Measurements from ENCODE around the gene TCHP. TPM values are rescaled to one million over a fixed set of nuclear protein-coding genes. Genes with fewer than 3 reads are reported as not detected.

Gene TCHP
- total RNA-seq, 2 experiments from 2014 or later, result 13.3 to 29.8 TPM

- H3K4me3 ChIP-seq (ENCODE audit: low read depth, low read length, poor library complexity, severe bottlenecking), result no peak overlapping the region
- no peaks in the 10 kb centered on the region for H3K79me2 ChIP-seq (ENCODE audit: insufficient read depth, low read depth, low read length)
- H3K36me3 ChIP-seq (ENCODE audit: insufficient read depth, low read length), result no peaks in the 10 kb centered on the region
- DNase-seq (ENCODE audit: low spot score), result peak; percentile 50
- CTCF ChIA-PET (ENCODE audit: unreplicated experiment), result interaction anchor here (0.8 kb wide), 1 partner anchor 103 kb away, joined by 3 read pairs; no protein-coding TSS in a partner anchor
- intact Hi-C loops (cut with micrococcal nuclease; ENCODE audit: unreplicated experiment), result no loop called here
- H3K4me2 ChIP-seq (ENCODE audit: low read length), result peak overlapping the region; percentile 60
- POLR2A ChIA-PET, result interaction anchor here (0.6 to 1.4 kb wide), 6 partner anchors 8 to 312 kb away, joined by 3 to 6 read pairs (median 5); no protein-coding TSS in a partner anchor
- H2AFZ ChIP-seq (ENCODE audit: low read length), result peak overlapping the region; percentile 31; the same call in 1 of the 2 replicates
- H4K20me1 ChIP-seq (ENCODE audit: insufficient read depth, low read length), result no peaks in the 10 kb centered on the region
- no TSS peak for BruUV-seq (replicated peaks)
- H3K27ac ChIP-seq (ENCODE audit: low read depth, low read length, poor library complexity, severe bottlenecking), result peak overlapping the region; percentile 38
- H3K9me3 ChIP-seq (ENCODE audit: low read length), result no peaks in the 10 kb centered on the region
- H3K4me1 ChIP-seq (ENCODE audit: insufficient read depth, low read length, poor library complexity, severe bottlenecking), result peaks cover 35% of the 10 kb centered on the region
- H3K9me2 ChIP-seq (ENCODE audit: insufficient read depth, low read length), result no peaks in the 10 kb centered on the region
- TF ChIP-seq CTCF (conservative IDR thresholded peaks at IDR 0.05; ENCODE audit: low read length) (no peak), EZH2phosphoT487 (IDR thresholded peaks at IDR 0.05; ENCODE audit: borderline replicate concordance, low read depth, low read length) (no peak)
These were observed 6.6 kb upstream of the TCHP start for GRCh38 chr12:109893261-109893995.

- Histone ChIP-seq H2AFZ (ENCODE audit: low read length) (no peak overlapping the region), H3K9me2 (ENCODE audit: insufficient read depth, low read length) (no peaks in the 10 kb centered on the region), H3K4me2 (ENCODE audit: low read length) (no peak overlapping the region), H3K27ac (ENCODE audit: low read depth, low read length, poor library complexity, severe bottlenecking) (no peak overlapping the region), H3K36me3 (ENCODE audit: insufficient read depth, low read length) (no peaks in the 10 kb centered on the region), H3K4me1 (ENCODE audit: insufficient read depth, low read length, poor library complexity, severe bottlenecking) (peaks cover 31% of the 10 kb centered on the region), H3K79me2 (ENCODE audit: insufficient read depth, low read depth, low read length) (no peaks in the 10 kb centered on the region), H4K20me1 (ENCODE audit: insufficient read depth, low read length) (no peaks in the 10 kb centered on the region), H3K4me3 (ENCODE audit: low read depth, low read length, poor library complexity, severe bottlenecking) (no peak overlapping the region), H3K9me3 (ENCODE audit: low read length) (no peaks in the 10 kb centered on the region)
- intact Hi-C loops (cut with micrococcal nuclease; ENCODE audit: unreplicated experiment), result no loop called here
- TF ChIP-seq CTCF (conservative IDR thresholded peaks at IDR 0.05; ENCODE audit: low read length), result no peak
- no peak for TF ChIP-seq EZH2phosphoT487 (IDR thresholded peaks at IDR 0.05; ENCODE audit: borderline replicate concordance, low read depth, low read length)
- no peak for DNase-seq (ENCODE audit: low spot score)
- BruUV-seq (replicated peaks), result no TSS peak
- CTCF ChIA-PET (ENCODE audit: unreplicated experiment), result no interaction called here
- POLR2A ChIA-PET, result interaction anchor here (0.7 kb wide), 1 partner anchor 1117 kb away, joined by 5 read pairs; no protein-coding TSS in a partner anchor
These were observed 5.1 kb upstream of the TCHP start for GRCh38 chr12:109894939-109895338.

GRCh38 chr12:109896188-109896587, 3.9 kb upstream of the TCHP start:
- no peak for DNase-seq (ENCODE audit: low spot score)
- Histone ChIP-seq H3K4me3 (ENCODE audit: low read depth, low read length, poor library complexity, severe bottlenecking) (no peak overlapping the region), H2AFZ (ENCODE audit: low read length) (no peak overlapping the region), H3K36me3 (ENCODE audit: insufficient read depth, low read length) (no peaks in the 10 kb centered on the region), H4K20me1 (ENCODE audit: insufficient read depth, low read length) (no peaks in the 10 kb centered on the region), H3K9me3 (ENCODE audit: low read length) (no peaks in the 10 kb centered on the region), H3K4me2 (ENCODE audit: low read length) (no peak overlapping the region), H3K79me2 (ENCODE audit: insufficient read depth, low read depth, low read length) (peaks cover 6% of the 10 kb centered on the region; the same call in 1 of the 2 replicates), H3K4me1 (ENCODE audit: insufficient read depth, low read length, poor library complexity, severe bottlenecking) (peaks cover 39% of the 10 kb centered on the region), H3K27ac (ENCODE audit: low read depth, low read length, poor library complexity, severe bottlenecking) (no peak overlapping the region), H3K9me2 (ENCODE audit: insufficient read depth, low read length) (no peaks in the 10 kb centered on the region)
- BruUV-seq (replicated peaks), result no TSS peak
- intact Hi-C loops (cut with micrococcal nuclease; ENCODE audit: unreplicated experiment), result no loop called here
- CTCF ChIA-PET (ENCODE audit: unreplicated experiment), result no interaction called here
- TF ChIP-seq EZH2phosphoT487 (IDR thresholded peaks at IDR 0.05; ENCODE audit: borderline replicate concordance, low read depth, low read length) (no peak), CTCF (conservative IDR thresholded peaks at IDR 0.05; ENCODE audit: low read length) (no peak)
- POLR2A ChIA-PET, result interaction anchor here (0.6 kb wide), 1 partner anchor 116 kb away, joined by 3 read pairs; no protein-coding TSS in a partner anchor
